NCI-H1105 (cell line): ENCODE measurements around the gene MEAF6.

Experiments
- DNase-seq: peaks from one replicate; lab custom pipeline; 2025; lab: John Stamatoyannopoulos, UW

The MEAF6 gene

GRCh38 chr1:37485902-37486679 lies 28.5 kb downstream of the MEAF6 start:
- no peak for DNase-seq

- DNase-seq, result no peak
Measured at GRCh38 chr1:37484325-37485051, 30.1 kb downstream of the MEAF6 start.

GRCh38 chr1:37483785-37484184 lies 30.8 kb downstream of the MEAF6 start:
- DNase-seq, result no peak

- no peak for DNase-seq
Measured at GRCh38 chr1:37482796-37483744, 31.5 kb downstream of the MEAF6 start.

GRCh38 chr1:37482004-37482785 lies 32.4 kb downstream of the MEAF6 start:
- no peak for DNase-seq

GRCh38 chr1:37481289-37482003 lies 33.1 kb downstream of the MEAF6 start:
- DNase-seq, result no peak

- no peak for DNase-seq
Measured at GRCh38 chr1:37480581-37481288, 33.8 kb downstream of the MEAF6 start.

- no peak for DNase-seq
Measured at GRCh38 chr1:37480125-37480466, 34.5 kb downstream of the MEAF6 start.

GRCh38 chr1:37479255-37480124 lies 35.1 kb downstream of the MEAF6 start:
- DNase-seq, result no peak

- no peak for DNase-seq
Measured at GRCh38 chr1:37478890-37479254, 35.7 kb downstream of the MEAF6 start.

- DNase-seq, result no peak
Measured at GRCh38 chr1:37478451-37478881, 36.1 kb downstream of the MEAF6 start.

- no peak for DNase-seq
Measured at GRCh38 chr1:37477946-37478345, 36.6 kb downstream of the MEAF6 start.

- no peak for DNase-seq
Measured at GRCh38 chr1:37477198-37477931, 37.2 kb downstream of the MEAF6 start.

- DNase-seq, result no peak
Measured at GRCh38 chr1:37476460-37477197, 37.9 kb downstream of the MEAF6 start.

GRCh38 chr1:37476087-37476452 lies 38.5 kb downstream of the MEAF6 start:
- no peak for DNase-seq

- no peak for DNase-seq
Measured at GRCh38 chr1:37475380-37476086, 39.0 kb downstream of the MEAF6 start.

GRCh38 chr1:37474697-37475379 lies 39.7 kb downstream of the MEAF6 start:
- no peak for DNase-seq
